ES-I3 (cell line): ENCODE results near the gene TBX2.
"Not testable (repeated sequence)": the region's sequence is repeated elsewhere in the genome, so short reads cannot be mapped to it uniquely, and the experiment has no call there.

Experiments used
- H3K36me3 ChIP-seq: 2 replicates; pipeline ENCODE4 v1.6.1; 2013; ENCODE audit warnings: mild to moderate bottlenecking, low read length, control low read depth, moderate library complexity; ENCODE audit not compliant: insufficient read depth
- H3K4me1 ChIP-seq: 2 replicates; pipeline ENCODE4 v1.6.1; 2013; ENCODE audit warnings: mild to moderate bottlenecking, control low read depth, low read length; ENCODE audit not compliant: insufficient read depth
- H3K9ac ChIP-seq: 2 replicates; pipeline ENCODE4 v1.6.1; 2013; ENCODE audit warnings: low read depth, mild to moderate bottlenecking, low read length, moderate library complexity
- H3K9me3 ChIP-seq: 2 replicates; pipeline ENCODE4 v1.6.1; 2013; ENCODE audit warnings: mild to moderate bottlenecking, low read length, moderate library complexity; ENCODE audit not compliant: control insufficient read depth, insufficient read depth

TBX2 gene

GRCh38 chr17:61426482-61427304 is 27.1 kb downstream of the TBX2 start:
- Histone ChIP-seq H3K9ac (no peak overlapping the region), H3K9me3 (no peaks in the 10 kb centered on the region), H3K4me1 (peaks cover 2% of the 10 kb centered on the region), H3K36me3 (no peaks in the 10 kb centered on the region)

GRCh38 chr17:61427567-61427966 is 27.9 kb downstream of the TBX2 start:
- Histone ChIP-seq H3K9ac (no peak overlapping the region), H3K9me3 (no peaks in the 10 kb centered on the region), H3K4me1 (peaks cover 5% of the 10 kb centered on the region), H3K36me3 (no peaks in the 10 kb centered on the region)

GRCh38 chr17:61429274-61429673 is 29.6 kb downstream of the TBX2 start:
- no peak overlapping the region for H3K9ac ChIP-seq
- H3K9me3 ChIP-seq: no peaks in the 10 kb centered on the region
- H3K4me1 ChIP-seq: peaks cover 5% of the 10 kb centered on the region
- H3K36me3 ChIP-seq: no peaks in the 10 kb centered on the region

GRCh38 chr17:61429831-61430230 is 30.2 kb downstream of the TBX2 start:
- not testable (repeated sequence) for H3K9me3 ChIP-seq

GRCh38 chr17:61431594-61432311 is 32.1 kb downstream of the TBX2 start:
- Histone ChIP-seq H3K9me3 (no peaks in the 10 kb centered on the region; the same call in 1 of the 2 replicates), H3K36me3 (no peaks in the 10 kb centered on the region), H3K4me1 (peaks cover 5% of the 10 kb centered on the region), H3K9ac (no peak overlapping the region)

More at GRCh38 chr17:61429831-61430230, 30.2 kb downstream of the TBX2 start:
- H3K9ac ChIP-seq, H3K4me1 ChIP-seq, H3K36me3 ChIP-seq: not testable (repeated sequence)

GRCh38 chr17:61436273-61436672 is 36.6 kb downstream of the TBX2 start:
- Histone ChIP-seq H3K9ac (no peak overlapping the region), H3K4me1 (peaks cover 5% of the 10 kb centered on the region; the same call in 1 of the 2 replicates), H3K9me3 (no peaks in the 10 kb centered on the region; the same call in 1 of the 2 replicates), H3K36me3 (no peaks in the 10 kb centered on the region)

GRCh38 chr17:61436995-61437704 is 37.5 kb downstream of the TBX2 start:
- Histone ChIP-seq H3K9ac (no peak overlapping the region), H3K9me3 (no peaks in the 10 kb centered on the region; the same call in 1 of the 2 replicates), H3K4me1 (no peaks in the 10 kb centered on the region), H3K36me3 (no peaks in the 10 kb centered on the region)

- H3K9me3 ChIP-seq: no peaks in the 10 kb centered on the region; the same call in 1 of the 2 replicates
Observed at GRCh38 chr17:61440697-61441096, 41.1 kb downstream of the TBX2 start.

GRCh38 chr17:61441507-61441906 is 41.9 kb downstream of the TBX2 start:
- not testable (repeated sequence) for H3K9me3 ChIP-seq, H3K4me1 ChIP-seq, H3K9ac ChIP-seq, H3K36me3 ChIP-seq

More at GRCh38 chr17:61440697-61441096, 41.1 kb downstream of the TBX2 start:
- no peak overlapping the region for H3K9ac ChIP-seq
- no peaks in the 10 kb centered on the region for H3K36me3 ChIP-seq
- H3K4me1 ChIP-seq: peaks cover 4% of the 10 kb centered on the region; the same call in 1 of the 2 replicates

- Histone ChIP-seq H3K4me1 (peaks cover 6% of the 10 kb centered on the region; the same call in 1 of the 2 replicates), H3K36me3 (no peaks in the 10 kb centered on the region), H3K9me3 (no peaks in the 10 kb centered on the region; the same call in 1 of the 2 replicates), H3K9ac (no peak overlapping the region)
Observed at GRCh38 chr17:61442136-61442775, 42.6 kb downstream of the TBX2 start.

- H3K36me3 ChIP-seq: no peaks in the 10 kb centered on the region
- no peak overlapping the region for H3K9ac ChIP-seq
- peaks cover 6% of the 10 kb centered on the region; the same call in 1 of the 2 replicates for H3K4me1 ChIP-seq
- H3K9me3 ChIP-seq: no peaks in the 10 kb centered on the region; the same call in 1 of the 2 replicates
Observed at GRCh38 chr17:61442878-61443474, 43.3 kb downstream of the TBX2 start.

- H3K36me3 ChIP-seq: no peaks in the 10 kb centered on the region
- H3K9me3 ChIP-seq: no peaks in the 10 kb centered on the region; the same call in 1 of the 2 replicates
- H3K9ac ChIP-seq: no peak overlapping the region
- H3K4me1 ChIP-seq: peaks cover 6% of the 10 kb centered on the region; the same call in 1 of the 2 replicates
Observed at GRCh38 chr17:61443475-61443882, 43.8 kb downstream of the TBX2 start.

GRCh38 chr17:61444075-61444474 is 44.4 kb downstream of the TBX2 start:
- H3K9me3 ChIP-seq: no peaks in the 10 kb centered on the region; the same call in 1 of the 2 replicates
- H3K9ac ChIP-seq: no peak overlapping the region

More at GRCh38 chr17:61444075-61444474, 44.4 kb downstream of the TBX2 start:
- Histone ChIP-seq H3K36me3 (no peaks in the 10 kb centered on the region), H3K4me1 (peaks cover 6% of the 10 kb centered on the region; the same call in 1 of the 2 replicates)
